GM12891 (cell line): ENCODE results near the gene EHD1.
A peak's percentile ranks its signal among the peaks of the same experiment; 100 is the strongest.

Source experiments
- PAX5 ChIP-seq: IDR thresholded peaks from 2 replicates; pipeline ENCODE4 v1.6.1; 2011; ENCODE audit warnings: low read length, moderate library complexity, mild to moderate bottlenecking; ENCODE audit not compliant: insufficient read depth, severe bottlenecking
- POLR2A ChIP-seq: IDR thresholded peaks from 2 replicates; pipeline ENCODE4 v1.6.1; 2011; ENCODE audit warnings: low read depth, low read length, control low read depth
- POLR2AphosphoS5 ChIP-seq: IDR thresholded peaks from 2 replicates; pipeline ENCODE4 v1.6.1; 2011; ENCODE audit warnings: low read depth, low read length, control low read depth
- POU2F2 ChIP-seq: IDR thresholded peaks from 2 replicates; pipeline ENCODE4 v1.6.1; 2011; ENCODE audit warnings: low read depth, mild to moderate bottlenecking, control low read depth, low read length, moderate library complexity
- SPI1 ChIP-seq: IDR thresholded peaks from 2 replicates; pipeline ENCODE4 v1.6.1; 2011; ENCODE audit warnings: low read depth, low read length, control low read depth
- TAF1 ChIP-seq: IDR thresholded peaks from 2 replicates; pipeline ENCODE4 v1.6.1; 2011; ENCODE audit warnings: low read depth, low read length, control low read depth

DNA sequence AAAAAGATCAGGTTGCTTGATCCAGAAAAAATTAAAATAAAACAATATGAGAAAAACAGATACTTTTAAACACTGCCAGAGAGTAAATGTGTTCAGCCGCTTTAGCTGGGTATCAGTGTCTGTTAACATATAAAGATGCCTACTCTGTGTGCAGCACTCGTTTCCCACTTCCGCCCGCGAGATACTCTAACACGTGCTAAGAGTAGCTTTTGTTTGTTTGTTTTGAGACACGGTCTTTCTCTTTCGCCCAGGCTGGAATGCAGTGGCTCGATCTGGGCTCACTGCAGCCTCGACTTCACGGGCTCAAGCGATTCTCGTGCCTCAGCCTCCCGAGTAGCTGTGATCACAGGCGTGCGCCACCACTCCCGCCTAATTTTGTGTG is 67.5 kb downstream of the EHD1 start:
- TF ChIP-seq POU2F2: no peak
- TF ChIP-seq POLR2A: no peak
- no peak for TF ChIP-seq TAF1
- no peak for TF ChIP-seq POLR2AphosphoS5
- peak; percentile 55 for TF ChIP-seq SPI1
- no peak for TF ChIP-seq PAX5
